GM12872 (cell line): ENCODE measurements around the gene TSPOAP1.

ENCODE experiments used
- CTCF ChIP-seq: IDR thresholded peaks from 3 replicates; pipeline ENCODE4 v1.5.1; 2011; ENCODE audit warnings: low read depth, mild to moderate bottlenecking, low read length, moderate library complexity; ENCODE audit not compliant: insufficient read depth

Gene TSPOAP1

GRCh38 chr17:58327363-58328194 is 1.0 kb downstream of the TSPOAP1 start:
- no peak for TF ChIP-seq CTCF

- TF ChIP-seq CTCF: no peak
These were observed 1.8 kb downstream of the TSPOAP1 start for GRCh38 chr17:58326609-58327362.

GRCh38 chr17:58325976-58326468 is 2.6 kb downstream of the TSPOAP1 start:
- TF ChIP-seq CTCF: no peak

- TF ChIP-seq CTCF: no peak
These were observed 3.3 kb downstream of the TSPOAP1 start for GRCh38 chr17:58325289-58325726.

- TF ChIP-seq CTCF: no peak
These were observed 3.9 kb downstream of the TSPOAP1 start for GRCh38 chr17:58324409-58325288.

- TF ChIP-seq CTCF: no peak
These were observed 4.6 kb downstream of the TSPOAP1 start for GRCh38 chr17:58324056-58324408.
